Measurements from ENCODE around the gene TMEM168. TPM values are rescaled to one million over a fixed set of nuclear protein-coding genes. Genes with fewer than 3 reads are reported as not detected.
A peak's percentile ranks its signal among the peaks of the same experiment; 100 is the strongest.

Gene TMEM168
- polyA plus RNA-seq, 3 donors = 7.0 to 14.7 (median 14.6) TPM

GRCh38 chr7:112790586-112791003 is 402 bp upstream of the TMEM168 start:
- Mint-ChIP-seq H3K36me3 (peaks cover 6 to 8% of the 10 kb centered on the region in 2 donors), H3K9me3 (no peaks in the 10 kb centered on the region), H3K4me3 (peak overlapping the region; percentile 88 to 91), H3K27me3 (ENCODE audit: low read depth in 3 of 3) (peaks cover 0 to 2% (median 0%) of the 10 kb centered on the region in 3 donors), H3K27ac (peak overlapping the region; percentile 91 to 97 (median 94)), H3K4me1 (peaks cover 24% of the 10 kb centered on the region)
- Histone ChIP-seq H3K27ac (ENCODE audit: low read depth in 1 of 2, low read length in 2 of 2) (peak overlapping the region; percentile 84 to 96), H3K9me3 (replicated peaks in 1 of 2; ENCODE audit: control insufficient read depth in 1 of 2, insufficient read depth in 1 of 2, low read length in 2 of 2) (no peaks in the 10 kb centered on the region), H3K4me2 (replicated peaks; ENCODE audit: extremely low read depth, low read length, poor library complexity, severe bottlenecking) (peak overlapping the region; percentile 80), H3K4me3 (replicated peaks in 1 of 3; ENCODE audit: low read depth in 2 of 3, low read length in 3 of 3) (peak overlapping the region; percentile 56 to 94 (median 79)), H3K79me2 (ENCODE audit: insufficient read depth, low read length) (peaks cover 24% of the 10 kb centered on the region), H3K27me3 (ENCODE audit: control insufficient read depth in 2 of 2, insufficient read depth in 2 of 2, low read length in 2 of 2) (no peaks in the 10 kb centered on the region), H3K4me1 (ENCODE audit: control insufficient read depth in 1 of 2, insufficient read depth in 2 of 2, low read length in 2 of 2) (peaks cover 13 to 22% of the 10 kb centered on the region in 2 donors), H3K9ac (ENCODE audit: insufficient read depth, low read length, poor library complexity, severe bottlenecking) (peak overlapping the region; percentile 94), H3K36me3 (replicated peaks in 1 of 2; ENCODE audit: control insufficient read depth in 1 of 2, insufficient read depth in 2 of 2, low read length in 2 of 2) (no peaks in the 10 kb centered on the region), H4K20me1 (ENCODE audit: insufficient read depth, low read length) (no peaks in the 10 kb centered on the region), H2AFZ (ENCODE audit: insufficient read depth, low read depth, low read length, poor library complexity, severe bottlenecking) (peak overlapping the region; percentile 92)
- TF ChIP-seq, protein P1, sequence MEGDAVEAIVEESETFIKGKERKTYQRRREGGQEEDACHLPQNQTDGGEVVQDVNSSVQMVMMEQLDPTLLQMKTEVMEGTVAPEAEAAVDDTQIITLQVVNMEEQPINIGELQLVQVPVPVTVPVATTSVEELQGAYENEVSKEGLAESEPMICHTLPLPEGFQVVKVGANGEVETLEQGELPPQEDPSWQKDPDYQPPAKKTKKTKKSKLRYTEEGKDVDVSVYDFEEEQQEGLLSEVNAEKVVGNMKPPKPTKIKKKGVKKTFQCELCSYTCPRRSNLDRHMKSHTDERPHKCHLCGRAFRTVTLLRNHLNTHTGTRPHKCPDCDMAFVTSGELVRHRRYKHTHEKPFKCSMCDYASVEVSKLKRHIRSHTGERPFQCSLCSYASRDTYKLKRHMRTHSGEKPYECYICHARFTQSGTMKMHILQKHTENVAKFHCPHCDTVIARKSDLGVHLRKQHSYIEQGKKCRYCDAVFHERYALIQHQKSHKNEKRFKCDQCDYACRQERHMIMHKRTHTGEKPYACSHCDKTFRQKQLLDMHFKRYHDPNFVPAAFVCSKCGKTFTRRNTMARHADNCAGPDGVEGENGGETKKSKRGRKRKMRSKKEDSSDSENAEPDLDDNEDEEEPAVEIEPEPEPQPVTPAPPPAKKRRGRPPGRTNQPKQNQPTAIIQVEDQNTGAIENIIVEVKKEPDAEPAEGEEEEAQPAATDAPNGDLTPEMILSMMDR (IDR thresholded peaks at IDR 0.05) = no peak
- peak; percentile 55 to 71 (median 57) for DNase-seq
- WGBS (ENCODE audit: insufficient coverage) = 0% methylated on average over 3 of the region's 12 CpGs
- intact Hi-C loops (cut with micrococcal nuclease) = loop anchor here in 1 of 2 donors (5.0 kb wide), 1 partner anchor 147 kb away; a partner anchor contains a TSS

DNA sequence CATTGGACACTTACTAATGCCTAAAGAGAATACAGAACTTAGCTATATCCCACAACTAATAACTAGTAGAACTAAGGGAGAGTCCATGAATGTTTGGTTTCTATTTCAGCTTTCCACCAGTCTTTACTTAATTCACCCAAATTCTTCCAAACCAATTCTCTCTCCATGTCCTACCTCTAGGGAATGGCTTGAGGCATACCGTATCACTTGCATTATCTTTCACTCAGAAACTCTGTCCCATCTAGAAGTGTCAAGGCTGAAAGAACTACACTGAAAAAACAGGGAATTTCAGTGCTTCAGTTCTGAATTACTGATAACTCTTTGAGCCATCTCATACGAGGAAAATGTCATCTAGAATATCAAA is 758 bp downstream of the TMEM168 start:
- H3K27ac ChIP-seq (ENCODE audit: low read depth in 1 of 2, low read length in 2 of 2) = peak overlapping the region; percentile 84 to 96
- H4K20me1 ChIP-seq (ENCODE audit: insufficient read depth, low read length) = no peaks in the 10 kb centered on the region
- peaks cover 9% of the 10 kb centered on the region in 2 donors for H3K36me3 Mint-ChIP-seq
- no peak for DNase-seq
- no peaks in the 10 kb centered on the region for H3K27me3 ChIP-seq (ENCODE audit: control insufficient read depth in 2 of 2, insufficient read depth in 2 of 2, low read length in 2 of 2)
- peaks cover 24% of the 10 kb centered on the region for H3K79me2 ChIP-seq (ENCODE audit: insufficient read depth, low read length)
- H3K9me3 ChIP-seq (replicated peaks in 1 of 2; ENCODE audit: control insufficient read depth in 1 of 2, insufficient read depth in 1 of 2, low read length in 2 of 2) = no peaks in the 10 kb centered on the region
- H2AFZ ChIP-seq (ENCODE audit: insufficient read depth, low read depth, low read length, poor library complexity, severe bottlenecking) = peak overlapping the region; percentile 92
- H3K27ac Mint-ChIP-seq = peak overlapping the region; percentile 91 to 97 (median 94)
- 0% methylated on average over 2 of the region's 2 CpGs for WGBS (ENCODE audit: insufficient coverage)
- peak overlapping the region; percentile 56 to 94 (median 79) for H3K4me3 ChIP-seq (replicated peaks in 1 of 3; ENCODE audit: low read depth in 2 of 3, low read length in 3 of 3)
- H3K4me3 Mint-ChIP-seq = peak overlapping the region; percentile 88 to 91
- H3K36me3 ChIP-seq (replicated peaks in 1 of 2; ENCODE audit: control insufficient read depth in 1 of 2, insufficient read depth in 2 of 2, low read length in 2 of 2) = peaks cover 0 to 2% of the 10 kb centered on the region in 2 donors
- TF ChIP-seq, protein P1 (IDR thresholded peaks at IDR 0.05) = no peak
- H3K4me1 Mint-ChIP-seq = peaks cover 24% of the 10 kb centered on the region
- H3K4me1 ChIP-seq (ENCODE audit: control insufficient read depth in 1 of 2, insufficient read depth in 2 of 2, low read length in 2 of 2) = peaks cover 13 to 22% of the 10 kb centered on the region in 2 donors
- H3K4me2 ChIP-seq (replicated peaks; ENCODE audit: extremely low read depth, low read length, poor library complexity, severe bottlenecking) = peak overlapping the region; percentile 80
- no peaks in the 10 kb centered on the region for H3K27me3 Mint-ChIP-seq (ENCODE audit: low read depth in 3 of 3)
- peak overlapping the region; percentile 94 for H3K9ac ChIP-seq (ENCODE audit: insufficient read depth, low read length, poor library complexity, severe bottlenecking)
- intact Hi-C loops (cut with micrococcal nuclease) = no loop called here
- no peaks in the 10 kb centered on the region for H3K9me3 Mint-ChIP-seq

All from CD14-positive monocyte (primary cell).